Urothelium cell line (cell line): ENCODE data around the gene SLC22A3.
"Not testable (repeated sequence)": the region's sequence is repeated elsewhere in the genome, so short reads cannot be mapped to it uniquely, and the experiment has no call there.

Experiments
- DNase-seq: peaks from one replicate; pipeline ENCODE4 v3.0.0; 2011; ENCODE audit warnings: low spot score, mixed read lengths
- FAIRE-seq: peaks from 2 replicates; lab custom pipeline; 2011; peaks lifted over from hg19 to GRCh38; lab: Jason Lieb, UNC

SLC22A3 gene, protein sequence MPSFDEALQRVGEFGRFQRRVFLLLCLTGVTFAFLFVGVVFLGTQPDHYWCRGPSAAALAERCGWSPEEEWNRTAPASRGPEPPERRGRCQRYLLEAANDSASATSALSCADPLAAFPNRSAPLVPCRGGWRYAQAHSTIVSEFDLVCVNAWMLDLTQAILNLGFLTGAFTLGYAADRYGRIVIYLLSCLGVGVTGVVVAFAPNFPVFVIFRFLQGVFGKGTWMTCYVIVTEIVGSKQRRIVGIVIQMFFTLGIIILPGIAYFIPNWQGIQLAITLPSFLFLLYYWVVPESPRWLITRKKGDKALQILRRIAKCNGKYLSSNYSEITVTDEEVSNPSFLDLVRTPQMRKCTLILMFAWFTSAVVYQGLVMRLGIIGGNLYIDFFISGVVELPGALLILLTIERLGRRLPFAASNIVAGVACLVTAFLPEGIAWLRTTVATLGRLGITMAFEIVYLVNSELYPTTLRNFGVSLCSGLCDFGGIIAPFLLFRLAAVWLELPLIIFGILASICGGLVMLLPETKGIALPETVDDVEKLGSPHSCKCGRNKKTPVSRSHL

GRCh38 chr6:160348223-160349019, at the start of gene SLC22A3:
TSS of gene SLC22A3 (plus strand) at chr6:160348378. CDS start at chr6:160348420, 42 bp downstream.
- no peak for DNase-seq
- FAIRE-seq = no peak

GRCh38 chr6:160299559-160299958, 48.6 kb upstream of the SLC22A3 start:
- no peak for FAIRE-seq
- DNase-seq = no peak

- FAIRE-seq (no peak), DNase-seq (no peak)
Observed at GRCh38 chr6:160300076-160300695, 48.0 kb upstream of the SLC22A3 start.

DNA sequence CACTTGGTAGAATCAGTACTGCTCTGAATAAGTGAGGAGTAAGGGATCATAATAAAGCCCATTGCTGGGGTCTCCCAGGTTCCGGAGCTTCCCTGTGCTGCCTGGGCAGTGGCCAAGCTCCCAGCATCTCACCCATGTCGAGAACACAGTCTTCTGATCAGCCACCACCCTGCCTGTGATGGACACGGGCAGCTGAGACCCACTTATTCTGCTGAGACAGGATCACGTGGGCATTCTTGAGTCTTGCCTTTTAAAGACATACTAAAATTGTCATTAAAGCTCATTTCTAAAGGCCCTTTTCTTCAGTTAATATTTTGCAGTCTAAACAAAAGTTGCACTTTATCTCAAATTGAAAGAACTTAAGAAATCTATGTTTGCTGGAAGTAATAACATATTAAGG, 46.8 kb upstream of the SLC22A3 start:
- no peak for DNase-seq
- FAIRE-seq = no peak

GRCh38 chr6:160302431-160303082, 45.6 kb upstream of the SLC22A3 start:
- not testable (repeated sequence) for DNase-seq, FAIRE-seq

- no peak for DNase-seq
- no peak for FAIRE-seq
Observed at GRCh38 chr6:160303806-160304205, 44.4 kb upstream of the SLC22A3 start.

DNA sequence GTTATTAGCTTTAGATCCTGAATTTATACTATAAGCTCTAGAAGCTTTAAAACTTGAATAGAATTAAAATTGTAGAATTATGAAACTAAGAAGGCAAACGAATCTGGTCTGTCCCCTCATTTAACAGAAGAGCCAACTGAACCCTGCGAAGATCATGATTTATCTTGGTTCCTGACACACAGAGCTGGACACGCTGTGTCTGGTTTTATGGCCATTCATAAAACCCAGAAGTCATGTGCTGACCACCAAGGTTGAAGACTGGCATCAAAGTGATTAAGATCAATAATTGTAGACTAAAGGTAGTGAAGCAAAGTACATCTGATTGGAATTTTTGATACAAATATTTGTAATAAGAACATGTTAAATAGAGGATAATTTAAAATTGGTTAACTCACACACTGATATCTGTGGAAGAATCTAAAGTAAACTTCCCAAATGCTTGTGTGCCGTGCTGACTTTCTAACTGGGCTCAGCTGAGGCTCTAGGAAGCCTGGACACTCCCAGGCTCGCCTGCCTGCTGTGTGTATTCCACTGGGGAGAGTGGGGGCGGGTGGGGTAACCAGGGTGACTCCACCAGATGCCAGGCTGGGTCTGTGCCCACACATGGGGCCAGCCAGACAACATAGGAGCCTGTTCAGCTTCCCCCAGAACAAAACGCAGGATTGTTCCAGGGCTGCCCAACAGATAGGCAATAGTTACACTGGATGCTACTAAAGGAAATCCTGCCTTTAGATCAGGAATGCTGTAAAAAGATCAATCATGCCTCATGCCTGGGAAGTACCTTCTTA, 42.1 kb upstream of the SLC22A3 start:
- FAIRE-seq (no peak), DNase-seq (no peak)

- no peak for DNase-seq
- no peak for FAIRE-seq
Observed at GRCh38 chr6:160309718-160310117, 38.5 kb upstream of the SLC22A3 start.

DNA sequence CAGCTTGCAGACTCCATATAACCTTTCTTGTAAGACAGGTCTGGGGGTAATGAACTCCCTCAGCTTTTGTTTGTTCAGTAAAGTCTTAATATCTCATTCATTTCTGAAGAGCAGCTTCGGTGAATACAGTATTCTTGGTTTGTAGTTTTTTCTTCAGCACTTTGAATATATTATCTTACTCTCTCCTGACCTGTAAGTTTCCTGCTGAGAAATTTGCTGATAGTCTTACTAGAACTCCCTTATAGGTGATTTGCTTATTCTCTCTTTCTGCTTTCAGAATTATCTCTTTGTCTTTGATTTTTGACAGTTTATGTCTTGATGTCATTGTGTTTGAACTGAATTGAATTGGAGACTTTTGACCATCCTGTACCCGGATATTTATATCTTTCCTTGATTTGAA, 35.3 kb upstream of the SLC22A3 start:
- FAIRE-seq (no peak), DNase-seq (no peak)

GRCh38 chr6:160315310-160315709, 32.9 kb upstream of the SLC22A3 start:
- FAIRE-seq = no peak
- no peak for DNase-seq

- FAIRE-seq (no peak), DNase-seq (no peak)
Observed at GRCh38 chr6:160316261-160316660, 31.9 kb upstream of the SLC22A3 start.

DNA sequence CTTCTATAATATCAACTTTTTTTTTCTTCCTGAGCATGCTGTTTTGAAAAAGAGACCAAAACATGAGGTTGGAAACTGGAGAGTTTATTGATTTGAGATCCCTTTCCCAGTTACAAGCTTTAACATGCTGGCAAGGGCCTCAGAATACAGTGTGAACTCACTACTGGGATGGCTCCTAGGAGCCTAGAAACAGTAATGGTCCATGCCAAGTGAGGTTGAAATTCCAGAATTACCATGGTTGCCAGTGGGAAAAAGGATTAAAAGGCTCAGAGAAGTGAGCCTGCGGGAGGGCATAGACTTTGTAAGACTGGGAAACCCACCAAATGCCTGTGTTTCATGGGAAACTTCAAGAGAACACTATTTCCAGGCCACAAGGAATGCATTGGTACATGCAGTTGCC, 28.9 kb upstream of the SLC22A3 start:
- DNase-seq (no peak), FAIRE-seq (no peak)

DNA sequence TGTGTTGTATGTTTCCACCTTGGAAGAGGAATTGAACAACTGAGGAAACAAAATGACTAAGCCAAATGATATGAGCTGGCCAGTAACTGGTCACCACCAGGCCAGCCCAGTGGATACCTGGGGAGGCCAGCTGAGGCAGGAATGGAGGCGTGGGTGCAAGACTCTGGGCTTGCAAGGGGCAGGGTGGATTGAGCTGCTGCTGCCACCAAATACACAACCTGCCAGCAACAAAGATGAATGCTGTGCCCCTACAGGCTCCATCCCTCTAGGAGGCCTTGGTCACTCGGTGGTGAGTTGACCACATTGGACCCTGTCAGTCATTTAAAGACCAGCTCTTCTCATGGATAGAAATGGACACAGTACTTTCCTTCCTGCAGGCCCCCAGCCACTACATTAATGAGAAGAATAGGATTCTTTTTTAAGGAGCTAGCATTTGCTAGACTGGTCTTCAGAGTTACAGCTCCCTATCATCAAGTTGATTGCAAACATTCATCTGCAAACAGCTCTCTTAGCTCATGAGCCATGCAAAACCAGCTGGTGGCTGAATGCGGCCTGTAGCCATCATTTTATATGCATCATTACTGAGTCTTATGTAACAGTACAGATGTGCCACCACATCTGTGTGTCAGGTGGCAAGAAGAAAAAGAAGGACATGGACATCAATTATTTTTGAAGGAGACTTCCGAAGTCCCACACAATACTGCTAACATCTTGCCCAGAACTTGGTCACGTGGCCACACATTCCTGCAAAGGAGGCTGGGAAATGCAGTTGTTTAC, 26.3 kb upstream of the SLC22A3 start:
- no peak for FAIRE-seq
- DNase-seq = no peak

DNA sequence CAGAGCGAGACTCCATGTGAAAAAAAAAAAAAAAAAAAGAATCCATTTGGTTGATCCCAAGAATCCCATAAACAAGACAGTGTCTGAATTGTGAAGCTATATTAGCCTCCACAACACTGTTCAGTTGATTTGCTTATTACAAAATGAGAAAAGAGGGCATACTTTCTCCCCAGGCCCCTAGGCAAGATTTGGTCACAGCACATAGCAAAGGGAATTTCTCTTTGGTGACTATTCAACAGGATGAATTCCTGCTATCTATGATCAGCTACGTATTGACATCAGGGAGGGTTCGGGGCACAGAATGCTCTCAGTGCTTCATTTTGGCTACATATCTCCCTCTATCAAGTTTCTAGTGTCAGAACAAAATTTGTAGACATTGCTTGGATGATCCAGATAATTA, 20.2 kb upstream of the SLC22A3 start:
- DNase-seq (no peak), FAIRE-seq (no peak)

DNA sequence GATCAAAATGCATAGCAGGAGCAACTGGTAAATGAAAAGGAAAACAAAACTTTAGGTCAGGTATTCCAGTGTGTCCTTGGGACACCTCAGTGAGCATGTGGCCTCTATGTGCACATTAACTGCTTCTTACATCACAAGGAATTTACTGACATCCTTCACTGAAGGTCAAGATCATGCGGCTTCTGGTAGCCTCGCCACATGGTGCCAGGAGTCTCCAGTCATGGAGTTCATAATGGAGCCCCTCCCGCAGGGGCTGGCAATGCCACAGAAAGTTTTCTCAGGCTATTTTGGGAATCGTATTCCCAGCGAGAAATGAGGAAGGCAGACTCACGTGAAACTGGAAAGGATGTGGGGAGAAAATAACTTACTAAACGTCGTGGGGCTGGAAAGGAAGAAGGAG, 19.7 kb upstream of the SLC22A3 start:
- no peak for FAIRE-seq
- no peak for DNase-seq

DNA sequence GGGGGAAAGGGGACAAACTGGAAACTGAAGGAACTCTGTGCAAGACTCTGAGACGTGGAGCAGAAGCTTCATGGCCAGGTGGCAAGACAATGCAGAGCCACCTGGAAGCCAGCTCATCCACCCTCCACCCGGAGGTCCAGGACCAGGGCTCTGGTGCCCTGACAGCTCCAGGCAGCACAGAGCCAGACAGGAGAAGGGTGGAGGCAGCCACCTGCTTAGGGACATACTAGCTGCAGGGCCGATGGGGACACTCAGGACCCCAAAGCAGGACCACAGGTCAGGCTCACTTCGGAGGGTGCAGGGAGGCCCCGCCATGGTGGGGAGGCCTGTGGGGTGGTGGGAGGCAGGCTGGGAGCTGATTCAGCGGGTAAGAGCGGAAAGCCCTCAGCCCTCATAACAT, 19.0 kb upstream of the SLC22A3 start:
- no peak for DNase-seq
- FAIRE-seq = no peak

DNA sequence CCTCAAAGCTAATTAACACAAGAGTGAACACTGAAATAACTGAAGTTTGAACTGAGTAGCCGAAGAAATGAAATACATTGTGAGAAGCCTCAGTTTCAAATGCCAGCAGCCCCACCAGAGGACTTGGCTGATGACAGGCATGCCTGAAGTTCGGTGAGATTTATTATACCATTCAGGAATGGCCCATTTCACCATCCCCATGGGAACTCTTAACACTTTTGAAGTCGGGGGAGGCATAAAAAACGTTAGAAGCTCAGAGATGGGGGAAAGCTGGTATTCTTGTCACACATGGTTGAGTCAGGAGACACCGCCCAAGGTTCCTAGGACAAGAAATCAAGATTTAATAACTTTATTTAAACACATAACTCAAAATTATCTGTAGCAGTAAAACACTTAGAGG, 17.6 kb upstream of the SLC22A3 start:
- no peak for FAIRE-seq

DNA sequence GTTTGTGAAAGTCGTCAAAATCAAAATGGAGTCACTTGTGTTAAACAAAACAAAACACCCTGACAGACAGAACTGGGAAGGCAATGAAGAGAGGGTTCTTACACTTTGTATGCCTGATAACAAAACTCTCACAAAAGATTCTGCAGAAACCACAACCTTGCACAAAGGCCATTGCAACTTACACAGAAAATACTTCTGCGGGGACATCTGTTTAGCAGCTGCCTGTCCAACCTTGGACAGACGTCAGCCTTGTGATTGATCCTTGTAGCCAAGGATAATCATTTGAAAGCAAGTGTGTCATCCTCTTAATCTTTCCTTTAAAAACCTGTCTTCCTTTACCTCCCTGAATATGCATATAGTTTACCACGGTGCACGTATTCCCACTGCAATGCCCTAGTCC, 17.0 kb upstream of the SLC22A3 start:
- no peak for FAIRE-seq
- no peak for DNase-seq

More for the DNA sequence above, 17.6 kb upstream of the SLC22A3 start:
- DNase-seq = no peak

DNA sequence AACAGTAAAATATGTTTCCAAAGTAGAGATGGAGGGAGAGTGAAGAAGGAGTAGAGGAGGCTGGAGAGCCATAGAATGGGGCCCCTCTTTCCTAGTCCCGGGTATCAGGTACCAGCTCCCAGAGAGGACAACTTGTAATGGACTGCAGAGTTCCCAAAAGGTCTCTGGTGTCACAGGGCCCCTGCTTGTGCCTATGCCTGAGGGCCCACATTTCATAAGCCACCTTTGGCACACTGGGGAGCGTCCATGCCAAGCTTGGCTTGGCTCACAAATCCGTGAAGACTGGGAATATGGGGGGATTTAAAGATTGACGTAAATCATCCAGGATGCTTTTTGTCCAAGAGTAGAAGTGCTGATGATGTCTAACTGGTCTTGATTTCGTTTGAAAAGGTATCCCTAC, 16.4 kb upstream of the SLC22A3 start:
- FAIRE-seq = no peak

More for the DNA sequence above, 16.4 kb upstream of the SLC22A3 start:
- DNase-seq = no peak
